Progenitor cell of endocrine pancreas (in vitro differentiated cells): ENCODE data around the gene HES2. TPM values are rescaled to one million over a fixed set of nuclear protein-coding genes. Genes with fewer than 3 reads are reported as not detected.
"Not testable (repeated sequence)": the region's sequence is repeated elsewhere in the genome, so short reads cannot be mapped to it uniquely, and the experiment has no call there.

Experiments used
- DNase-seq: peaks from one replicate; pipeline ENCODE4 v3.0.0; 2021; ENCODE audit warnings: low spot score; ENCODE audit not compliant: unreplicated experiment
- H3K27ac Mint-ChIP-seq: 2 replicates; pipeline ENCODE4 v1.8.0; 2021; ENCODE audit warnings: mild to moderate bottlenecking, moderate library complexity, mixed read lengths
- H3K27me3 Mint-ChIP-seq: 2 replicates; pipeline ENCODE4 v1.8.0; 2021; ENCODE audit warnings: mixed read lengths
- H3K36me3 Mint-ChIP-seq: 2 replicates; pipeline ENCODE4 v1.8.0; 2022; ENCODE audit warnings: mixed read lengths; ENCODE audit not compliant: insufficient read depth
- H3K4me1 Mint-ChIP-seq: 2 replicates; pipeline ENCODE4 v1.8.0; 2021; ENCODE audit warnings: low read depth, mixed read lengths
- H3K4me3 Mint-ChIP-seq: 2 replicates; pipeline ENCODE4 v1.8.0; 2021; ENCODE audit warnings: low read depth, mild to moderate bottlenecking, moderate library complexity, mixed read lengths
- H3K9me3 Mint-ChIP-seq: 2 replicates; pipeline ENCODE4 v1.8.0; 2021; ENCODE audit warnings: low read depth, mixed read lengths
- CTCF ChIP-seq: fragments of 200-600 bp; sonication (generic); IDR thresholded peaks from one replicate; pipeline ENCODE4 v1.5.0; 2021; ENCODE audit warnings: antibody characterized with exemption, mild to moderate bottlenecking; ENCODE audit not compliant: unreplicated experiment
- total RNA-seq: library from RNA; stranded (reverse); gene quantifications from 2 replicates; pipeline ENCODE4 v1.2.1, GENCODE V29; 2021

HES2 gene
- total RNA-seq, 1 donor from 2014 or later: 0.12 TPM

- TF ChIP-seq CTCF: peak; percentile 65
- Mint-ChIP-seq H3K4me3 (no peak overlapping the region), H3K9me3 (no peaks in the 10 kb centered on the region), H3K36me3 (no peaks in the 10 kb centered on the region), H3K27me3 (peaks cover 31% of the 10 kb centered on the region), H3K27ac (no peak overlapping the region), H3K4me1 (peaks cover 9% of the 10 kb centered on the region)
- peak; percentile 55 for DNase-seq
These were observed 20.7 kb upstream of the HES2 start for GRCh38 chr1:6440198-6441126.

- peak; percentile 94 for TF ChIP-seq CTCF
- H3K4me1 Mint-ChIP-seq: peaks cover 5% of the 10 kb centered on the region
- H3K27ac Mint-ChIP-seq: no peak overlapping the region
- H3K36me3 Mint-ChIP-seq: no peaks in the 10 kb centered on the region
- no peak overlapping the region for H3K4me3 Mint-ChIP-seq
- peak; percentile 77 for DNase-seq
- peaks cover 40% of the 10 kb centered on the region for H3K27me3 Mint-ChIP-seq
- H3K9me3 Mint-ChIP-seq: no peaks in the 10 kb centered on the region
These were observed 18.4 kb upstream of the HES2 start for GRCh38 chr1:6438047-6438525.

GRCh38 chr1:6437012-6437700 is 17.4 kb upstream of the HES2 start:
- not testable (repeated sequence) for DNase-seq, H3K9me3 Mint-ChIP-seq, H3K4me3 Mint-ChIP-seq, H3K36me3 Mint-ChIP-seq, H3K4me1 Mint-ChIP-seq, H3K27ac Mint-ChIP-seq
- TF ChIP-seq CTCF: peak; percentile 10
- H3K27me3 Mint-ChIP-seq: peaks cover 38% of the 10 kb centered on the region

- H3K36me3 Mint-ChIP-seq, H3K27ac Mint-ChIP-seq, H3K4me3 Mint-ChIP-seq, H3K4me1 Mint-ChIP-seq, H3K9me3 Mint-ChIP-seq, DNase-seq: not testable (repeated sequence)
- peaks cover 30% of the 10 kb centered on the region for H3K27me3 Mint-ChIP-seq
These were observed 16.6 kb upstream of the HES2 start for GRCh38 chr1:6436277-6436676.

- H3K4me3 Mint-ChIP-seq: no peak overlapping the region
- no peak for DNase-seq
- H3K36me3 Mint-ChIP-seq: no peaks in the 10 kb centered on the region
- peaks cover 28% of the 10 kb centered on the region for H3K27me3 Mint-ChIP-seq
- H3K9me3 Mint-ChIP-seq: no peaks in the 10 kb centered on the region
- H3K4me1 Mint-ChIP-seq: peaks cover 5% of the 10 kb centered on the region
- no peak for TF ChIP-seq CTCF
- no peak overlapping the region for H3K27ac Mint-ChIP-seq
These were observed 15.8 kb upstream of the HES2 start for GRCh38 chr1:6435547-6435946.
